GM12878 (cell line): ENCODE data around the gene IL15. TPM values are rescaled to one million over a fixed set of nuclear protein-coding genes. Genes with fewer than 3 reads are reported as not detected.
"Not testable (repeated sequence)": the region's sequence is repeated elsewhere in the genome, so short reads cannot be mapped to it uniquely, and the experiment has no call there.

ENCODE experiments used
- ATAC-seq: fragments of 200-7000 bp; cut with Tn5 transposase; 3 replicates; pipeline ENCODE4 v1.9.1; 2020; ENCODE audit warnings: mild to moderate bottlenecking, moderate library complexity
- BruUV-seq: library from RNA; stranded (reverse); fragments of 400-500 nt; replicated peaks from 2 replicates; lab custom pipeline; 2021; lab: Mats Ljungman, UMichigan
- CTCF ChIA-PET: fragments of 300-600 bp; sonication (Branson Sonifier 250); formaldehyde crosslinking; extraction: SDS; loops from one replicate; lab custom pipeline; 2021; ENCODE audit warnings: inconsistent platforms; lab: Yijun Ruan, JAX
- POLR2A ChIA-PET: fragments of 350-600 bp; formaldehyde crosslinking; extraction: SDS; loops from one replicate; lab custom pipeline; 2021; ENCODE audit warnings: inconsistent platforms; lab: Charles Lee
- RAD21 ChIA-PET: fragments of 300-600 bp; sonication (Branson Sonifier 250); formaldehyde crosslinking; loops from one replicate; lab custom pipeline; 2023; ENCODE audit warnings: antibody characterized with exemption; ENCODE audit not compliant: unreplicated experiment; lab: Charles Lee
- SMC1A ChIA-PET: fragments of 300-600 bp; sonication (Branson Sonifier 250); formaldehyde crosslinking; loops from one replicate; lab custom pipeline; 2023; ENCODE audit not compliant: unreplicated experiment, uncharacterized antibody; lab: Charles Lee
- DNase-seq: peaks from one replicate; pipeline ENCODE4 v3.0.0-alpha.2; 2011; ENCODE audit warnings: low read depth, low spot score
- FAIRE-seq: peaks from 3 replicates; lab custom pipeline; 2011; peaks lifted over from hg19 to GRCh38; lab: Jason Lieb, UNC
- H2AFZ ChIP-seq: 2 replicates; pipeline ENCODE4 v1.6.0; 2011; ENCODE audit warnings: low read depth, low read length, control low read depth; ENCODE audit not compliant: control insufficient read depth
- H3K27ac ChIP-seq: 2 replicates; pipeline ENCODE4 v1.5.1; 2011; ENCODE audit warnings: control low read depth; ENCODE audit not compliant: control insufficient read depth, insufficient read depth
- H3K27me3 ChIP-seq, 2 experiments: replicated peaks in 1 of 2; 2 replicates each; pipeline versions ENCODE4 v1.6.0 to v1.6.1; 2011; ENCODE audit warnings: low read length in 1 of 2; ENCODE audit not compliant: control insufficient read depth in 2 of 2, insufficient read depth in 2 of 2
- H3K36me3 ChIP-seq, 2 experiments: 2 replicates each; pipeline ENCODE4 v1.5.1; 2011; ENCODE audit warnings: low read length in 1 of 2; ENCODE audit not compliant: control insufficient read depth in 2 of 2, insufficient read depth in 2 of 2
- H3K4me1 ChIP-seq: 2 replicates; pipeline ENCODE4 v1.6.1; 2011; ENCODE audit warnings: mild to moderate bottlenecking, low read length, moderate library complexity, mixed read lengths; ENCODE audit not compliant: control insufficient read depth, insufficient read depth
- H3K4me2 ChIP-seq: 2 replicates; pipeline ENCODE4 v1.6.0; 2011; ENCODE audit warnings: control low read depth; ENCODE audit not compliant: control insufficient read depth, insufficient read depth
- H3K4me3 ChIP-seq: fragments of 200-600 bp; sonication (generic); 2 replicates; pipeline ENCODE4 v1.5.1; 2016
- H3K79me2 ChIP-seq: 2 replicates; pipeline ENCODE4 v1.6.0; 2011; ENCODE audit warnings: low read length; ENCODE audit not compliant: control insufficient read depth, insufficient read depth
- H3K9ac ChIP-seq: 2 replicates; pipeline ENCODE4 v1.8.0; 2011; ENCODE audit warnings: low read length, control low read depth, mixed read lengths; ENCODE audit not compliant: control insufficient read depth, insufficient read depth
- H3K9me3 ChIP-seq: replicated peaks from 3 replicates; pipeline ENCODE4 v1.5.1; 2011; ENCODE audit warnings: mild to moderate bottlenecking, low read length; ENCODE audit not compliant: control insufficient read depth, insufficient read depth
- H4K20me1 ChIP-seq: 2 replicates; pipeline ENCODE4 v1.6.0; 2011; ENCODE audit not compliant: control insufficient read depth, insufficient read depth
- NR2C2 ChIP-seq: IDR thresholded peaks from 2 replicates; pipeline ENCODE4 v1.6.1; 2011; ENCODE audit warnings: borderline replicate concordance, low read depth; ENCODE audit not compliant: control insufficient read depth, insufficient read length
- ZNF24 ChIP-seq: fragments of 450-650 bp; IDR thresholded peaks from 2 replicates; pipeline ENCODE4 v1.6.1; 2017; ENCODE audit warnings: antibody characterized with exemption, mild to moderate bottlenecking
- WGBS: methylation state at CpG from one replicate; pipeline ENCODE4 v1.1.6; 2016; ENCODE audit warnings: low lambda C conversion rate; ENCODE audit not compliant: insufficient replicate concordance, insufficient coverage; ENCODE audit errors: missing lambda C conversion rate; 5-methylcytosine and 5-hydroxymethylcytosine counted together
- in situ Hi-C: fragments of 300-500 bp; cut with MboI; formaldehyde crosslinking; loops from 9 replicates; pipeline ENCODE4 v1.14.3; 2018; ENCODE audit warnings: mixed read lengths
- intact Hi-C: fragments of 100-400 bp; cut with micrococcal nuclease; formaldehyde crosslinking; loops from one replicate; pipeline ENCODE4 v1.14.2; 2022; ENCODE audit not compliant: unreplicated experiment
- polyA plus RNA-seq, 11 experiments: library from polyadenylated mRNA; depleted of rRNA in 4 of 11; unstranded in 6 of 11; stranded (reverse) in 5 of 11; fragments of >200 nt; fragmentation: Nextera tagmentation in 4 of 11; fragmentation: Illumina TruSeq in 1 of 11; extraction: Ambion mirVana in 4 of 11; extraction: Trizol in 1 of 11; gene quantifications; 1 replicate in 1 of 11; 2 replicates in 10 of 11; pipeline versions ENCODE4 v1.2.1 to v1.2.3, GENCODE V29; 2011 to 2016; ENCODE audit warnings: inconsistent platforms in 2 of 11, missing spikeins in 2 of 11, low read depth in 1 of 11
- total RNA-seq, 4 experiments: library from RNA; depleted of rRNA in 3 of 4; stranded (reverse); fragments of >200 nt in 3 of 4; fragmentation: Illumina TruSeq in 1 of 4; extraction: Trizol in 1 of 4; gene quantifications; 2 replicates each; pipeline versions ENCODE4 v1.2.1 to v1.2.3, GENCODE V29; 2013 to 2021

The IL15 gene
- total and polyA plus RNA-seq, 10 of the 15 experiments (the other 5 are each of a cell fraction or from before 2014, with no cell fraction given) = 6.0 to 11.4 (median 8.2) TPM

GRCh38 chr4:141610365-141610764, 26.0 kb upstream of the IL15 start (continued):
- TF ChIP-seq ZNF24 = no peak

- no peak overlapping the region for H3K27ac ChIP-seq
- RAD21 ChIA-PET = no interaction called here
- no peak for FAIRE-seq
- H3K4me1 ChIP-seq = no peaks in the 10 kb centered on the region
- CTCF ChIA-PET = no interaction called here
- no peaks in the 10 kb centered on the region for H3K9me3 ChIP-seq
- H3K4me2 ChIP-seq = no peak overlapping the region
- H3K79me2 ChIP-seq = no peaks in the 10 kb centered on the region
- no peak overlapping the region for H3K4me3 ChIP-seq
- H3K9ac ChIP-seq = no peak overlapping the region
- H3K27me3 ChIP-seq = no peaks in the 10 kb centered on the region
- no peak for DNase-seq
- POLR2A ChIA-PET = no interaction called here
- SMC1A ChIA-PET = interaction anchor here (1.7 to 1.9 kb wide), 2 partner anchors 9 to 15 kb away, joined by 4 to 7 read pairs; no protein-coding TSS in a partner anchor
- H3K36me3 ChIP-seq = no peaks in the 10 kb centered on the region
- no peak for TF ChIP-seq NR2C2
- TF ChIP-seq, all 136 proteins: peak for 0
- intact Hi-C loops (no loop called here), in situ Hi-C loops (no loop called here)
- 46% methylated on average over 11 of the region's 11 CpGs for WGBS
- no peak overlapping the region for H2AFZ ChIP-seq
- H4K20me1 ChIP-seq = no peaks in the 10 kb centered on the region
- BruUV-seq = no TSS peak
- ATAC-seq = no peak
These were observed 21.4 kb upstream of the IL15 start for GRCh38 chr4:141614878-141615586.

GRCh38 chr4:141615587-141615918, 20.8 kb upstream of the IL15 start:
- H3K36me3 ChIP-seq, H3K9me3 ChIP-seq, H3K4me1 ChIP-seq, H3K4me2 ChIP-seq, H3K27me3 ChIP-seq, BruUV-seq, DNase-seq, RAD21 ChIA-PET, H2AFZ ChIP-seq, H4K20me1 ChIP-seq, POLR2A ChIA-PET, H3K79me2 ChIP-seq, ATAC-seq, H3K4me3 ChIP-seq, intact Hi-C loops, in situ Hi-C loops, H3K27ac ChIP-seq, CTCF ChIA-PET, H3K9ac ChIP-seq, FAIRE-seq: not testable (repeated sequence)
- SMC1A ChIA-PET = interaction anchor here (1.7 kb wide), 1 partner anchor 14 kb away, joined by 4 read pairs; no protein-coding TSS in a partner anchor
- 95% methylated on average over 8 of the region's 8 CpGs for WGBS
